HepG2 (cell line): ENCODE results near the gene DNAJB6. TPM values are rescaled to one million over a fixed set of nuclear protein-coding genes. Genes with fewer than 3 reads are reported as not detected.

Experiments
- ATF4 ChIP-seq, 2 experiments: fragments of 450-650 bp in 1 of 2; sonication (generic) in 1 of 2; formaldehyde crosslinking; IDR thresholded peaks; 2 replicates each; pipeline versions ENCODE4 v1.5.0 to v1.8.0; 2020 to 2022; ENCODE audit warnings: mild to moderate bottlenecking in 1 of 2, missing genetic modification reagents in 1 of 2
- HOXA7 ChIP-seq: sonication (generic); formaldehyde crosslinking; IDR thresholded peaks from 2 replicates; pipeline ENCODE4 v1.8.1; 2022; ENCODE audit warnings: mild to moderate bottlenecking, missing genetic modification reagents, moderate library complexity
- PAX8 ChIP-seq: sonication (generic); formaldehyde crosslinking; IDR thresholded peaks from 2 replicates; pipeline ENCODE4 v1.8.0; 2022; ENCODE audit warnings: mild to moderate bottlenecking, missing genetic modification reagents, borderline replicate concordance
- PAXIP1 ChIP-seq: sonication (generic); formaldehyde crosslinking; conservative IDR thresholded peaks from 2 replicates; pipeline ENCODE4 v1.4.0; 2020; ENCODE audit warnings: mild to moderate bottlenecking, missing genetic modification reagents, moderate library complexity
- PRDM15 ChIP-seq: sonication (generic); formaldehyde crosslinking; IDR thresholded peaks from 2 replicates; pipeline ENCODE4 v1.4.0; 2020; ENCODE audit warnings: missing genetic modification reagents
- TCF12 ChIP-seq, 2 experiments: fragments of 450-650 bp in 1 of 2; sonication (generic) in 1 of 2; formaldehyde crosslinking in 1 of 2; IDR thresholded peaks; 2 replicates each; pipeline versions ENCODE4 v1.6.1 to v1.8.0; 2017 to 2022; ENCODE audit warnings: antibody characterized with exemption in 1 of 2, mild to moderate bottlenecking in 1 of 2, missing genetic modification reagents in 1 of 2, moderate library complexity in 1 of 2
- ZNF10 ChIP-seq: sonication (generic); formaldehyde crosslinking; IDR thresholded peaks from 2 replicates; pipeline ENCODE4 v1.4.0; 2020; ENCODE audit warnings: mild to moderate bottlenecking, low read depth, missing genetic modification reagents, borderline replicate concordance
- ZNF17 ChIP-seq: sonication (generic); formaldehyde crosslinking; IDR thresholded peaks from 2 replicates; pipeline ENCODE4 v1.5.0; 2020; ENCODE audit warnings: mild to moderate bottlenecking, missing genetic modification reagents
- polyA plus RNA-seq, 8 experiments: library from polyadenylated mRNA; depleted of rRNA in 3 of 8; stranded (reverse) in 7 of 8; unstranded in 1 of 8; fragments of >200 nt; fragmentation: Illumina TruSeq in 4 of 8; extraction: Trizol in 4 of 8; gene quantifications; 2 replicates each; pipeline versions ENCODE4 v1.2.1 to v1.2.3, GENCODE V29; 2011 to 2016; ENCODE audit warnings: low read depth in 4 of 8, missing spikeins in 1 of 8, mixed read lengths in 1 of 8; ENCODE audit not compliant: insufficient read depth in 1 of 8
- total RNA-seq, 5 experiments: library from RNA; depleted of rRNA; stranded (reverse); fragments of >200 nt; fragmentation: Illumina TruSeq; extraction: Trizol; gene quantifications; 2 replicates each; pipeline ENCODE4 v1.2.3, GENCODE V29; 2016; ENCODE audit warnings: low read depth in 1 of 5
- TF ChIP-seq, protein P1 (sequence below): sonication (generic); formaldehyde crosslinking; IDR thresholded peaks from 2 replicates; pipeline ENCODE4 v1.8.0; 2022; ENCODE audit warnings: low read depth, missing genetic modification reagents

DNAJB6 gene
- total and polyA plus RNA-seq, 2 of the 13 experiments (the other 11 are each of a cell fraction or from before 2014, with no cell fraction given), result 29.9 to 53.9 TPM

- TF ChIP-seq ATF4 (CRISPR knock-in tag; IDR thresholded peaks at IDR 0.05) (no peak), PRDM15 (CRISPR knock-in tag) (no peak), HOXA7 (CRISPR knock-in tag) (no peak), PAXIP1 (CRISPR knock-in tag) (no peak), PAX8 (CRISPR knock-in tag) (no peak), ZNF10 (CRISPR knock-in tag) (no peak), ZNF17 (CRISPR knock-in tag) (no peak), TCF12 (IDR thresholded peaks at IDR 0.05) (no peak), TCF12 (CRISPR knock-in tag; IDR thresholded peaks at IDR 0.05) (no peak)
- TF ChIP-seq, protein P1, sequence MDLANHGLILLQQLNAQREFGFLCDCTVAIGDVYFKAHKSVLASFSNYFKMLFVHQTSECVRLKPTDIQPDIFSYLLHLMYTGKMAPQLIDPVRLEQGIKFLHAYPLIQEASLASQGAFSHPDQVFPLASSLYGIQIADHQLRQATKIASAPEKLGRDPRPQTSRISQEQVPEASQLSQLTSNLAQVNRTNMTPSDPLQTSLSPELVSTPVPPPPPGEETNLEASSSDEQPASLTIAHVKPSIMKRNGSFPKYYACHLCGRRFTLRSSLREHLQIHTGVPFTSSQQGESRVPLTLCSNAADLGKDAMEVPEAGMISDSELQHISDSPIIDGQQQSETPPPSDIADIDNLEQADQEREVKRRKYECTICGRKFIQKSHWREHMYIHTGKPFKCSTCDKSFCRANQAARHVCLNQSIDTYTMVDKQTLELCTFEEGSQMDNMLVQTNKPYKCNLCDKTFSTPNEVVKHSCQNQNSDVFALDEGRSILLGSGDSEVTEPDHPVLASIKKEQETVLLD (CRISPR knock-in tag), result no peak
Measured at GRCh38 chr7:157434701-157435100, 97.9 kb downstream of the DNAJB6 start (continued).
